NCI-H2171 treated with DMSO at 0.1 percent for 48 hours (cell line): ENCODE results near the gene ADRA2A.

Source experiments
- DNase-seq: peaks from one replicate; lab custom pipeline; 2025; lab: John Stamatoyannopoulos, UW

ADRA2A gene

DNA sequence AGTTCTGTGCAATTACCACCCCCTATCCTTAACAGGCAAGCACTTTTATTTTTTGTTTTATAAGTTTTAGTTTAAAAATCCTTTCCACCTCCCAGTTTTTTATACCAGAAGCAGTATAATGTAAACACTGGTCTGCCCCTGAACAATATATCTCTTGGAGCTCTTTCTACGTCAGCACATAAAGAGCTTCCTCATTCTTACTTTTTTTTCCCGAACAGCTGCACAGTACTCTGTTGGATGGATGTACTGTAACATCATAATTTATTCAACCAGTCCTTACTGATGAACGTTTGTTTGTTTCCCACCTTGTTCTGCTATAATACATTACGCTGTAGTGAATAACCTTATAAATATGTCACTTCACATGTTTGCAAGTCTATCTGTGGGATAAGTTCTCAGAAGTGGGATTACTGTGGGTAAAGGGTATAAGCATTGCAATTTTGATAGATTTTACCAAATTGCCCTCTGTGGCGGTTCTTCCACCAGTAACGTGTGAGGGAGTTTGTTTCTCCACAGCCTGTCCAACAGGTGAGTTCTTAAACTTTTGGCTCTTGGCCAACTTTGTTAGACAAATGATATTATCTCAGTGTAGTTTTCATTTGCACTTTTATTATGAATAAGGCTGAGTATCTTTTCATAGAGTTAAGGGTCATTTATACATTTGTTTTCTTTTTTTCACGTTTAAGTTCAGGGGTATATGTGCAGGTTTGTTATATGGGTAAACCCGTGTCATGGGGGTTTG is 32.8 kb downstream of the ADRA2A start:
- DNase-seq, result no peak

- DNase-seq, result no peak
Observed at GRCh38 chr10:111110771-111111170, 33.9 kb downstream of the ADRA2A start.

DNA sequence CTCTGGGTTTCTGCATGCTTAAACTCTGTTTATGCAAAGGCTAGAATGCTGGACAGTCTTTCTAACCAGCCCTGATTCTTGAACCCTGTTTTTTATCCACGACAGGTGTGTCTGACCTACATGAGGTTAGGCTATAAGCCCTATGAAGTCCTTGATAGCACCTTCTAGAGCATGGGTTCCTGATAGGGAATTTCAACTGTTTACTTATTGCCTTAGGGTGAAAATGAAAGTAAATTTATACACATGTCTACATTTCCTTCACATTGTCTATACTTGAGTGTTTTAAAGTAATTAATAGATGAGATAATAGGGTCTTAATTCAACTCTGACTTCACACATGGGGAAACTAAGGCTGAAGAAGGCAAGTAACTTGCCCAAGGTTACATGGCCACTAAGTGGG is 35.5 kb downstream of the ADRA2A start:
- DNase-seq, result no peak

- no peak for DNase-seq
Observed at GRCh38 chr10:111113238-111113960, 36.6 kb downstream of the ADRA2A start.

- no peak for DNase-seq
Observed at GRCh38 chr10:111113961-111114757, 37.3 kb downstream of the ADRA2A start.

DNA sequence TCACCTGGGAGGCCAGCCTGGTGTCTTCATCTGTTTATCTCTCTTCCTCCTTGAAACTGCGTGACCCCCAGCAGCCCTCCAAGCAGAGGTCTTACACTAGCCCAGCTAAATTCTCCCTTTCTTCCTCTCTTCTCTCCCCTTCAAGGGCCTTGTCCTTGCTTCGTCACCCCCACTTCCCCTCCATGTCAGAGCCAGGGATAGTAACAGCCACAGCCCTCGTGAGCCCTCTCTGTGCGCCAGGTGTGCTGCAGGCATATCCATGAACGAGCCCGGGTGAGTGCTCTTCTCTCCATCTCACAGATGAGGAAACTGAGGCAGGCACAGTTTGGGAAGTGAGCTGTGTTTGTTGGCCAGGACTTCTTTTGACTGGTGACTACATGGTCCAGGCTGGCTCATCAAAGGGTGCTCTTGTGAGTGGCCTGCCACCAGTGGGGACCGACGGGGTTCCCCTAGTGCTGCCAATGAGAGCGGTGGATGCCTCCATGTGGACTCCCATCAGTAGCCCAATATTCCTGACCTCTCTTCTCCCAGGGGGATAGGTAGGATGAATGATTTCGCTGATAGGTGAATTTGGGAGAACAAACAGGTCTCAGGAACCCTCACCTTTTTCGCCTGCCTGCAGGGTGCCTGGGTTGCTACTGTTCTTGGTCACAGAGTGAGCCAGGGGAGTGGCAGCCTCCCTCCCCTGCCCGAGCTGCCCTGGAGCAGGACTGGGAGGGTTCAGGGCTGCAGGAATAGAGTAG is 38.1 kb downstream of the ADRA2A start:
- no peak for DNase-seq

DNA sequence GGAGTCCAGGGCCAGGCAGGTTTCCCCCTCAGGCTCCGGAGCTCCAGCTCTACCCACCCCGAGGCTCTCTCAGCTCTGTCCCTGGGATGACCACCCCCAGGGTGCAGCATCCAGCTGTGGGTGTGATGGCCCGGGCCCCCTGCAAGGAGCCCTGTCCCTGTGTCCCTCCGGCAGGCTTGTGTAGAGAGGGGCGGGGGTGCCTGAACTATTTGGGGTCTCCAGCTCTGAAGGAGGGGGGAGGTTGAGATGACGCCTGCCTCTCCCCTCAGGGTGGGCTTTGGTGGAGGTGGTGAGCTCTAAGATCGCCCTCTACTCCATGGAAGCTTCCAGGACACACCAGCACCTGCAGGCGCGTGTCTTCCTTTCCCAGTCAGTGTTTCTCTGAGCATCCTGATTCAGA is 39.4 kb downstream of the ADRA2A start:
- DNase-seq, result no peak

DNA sequence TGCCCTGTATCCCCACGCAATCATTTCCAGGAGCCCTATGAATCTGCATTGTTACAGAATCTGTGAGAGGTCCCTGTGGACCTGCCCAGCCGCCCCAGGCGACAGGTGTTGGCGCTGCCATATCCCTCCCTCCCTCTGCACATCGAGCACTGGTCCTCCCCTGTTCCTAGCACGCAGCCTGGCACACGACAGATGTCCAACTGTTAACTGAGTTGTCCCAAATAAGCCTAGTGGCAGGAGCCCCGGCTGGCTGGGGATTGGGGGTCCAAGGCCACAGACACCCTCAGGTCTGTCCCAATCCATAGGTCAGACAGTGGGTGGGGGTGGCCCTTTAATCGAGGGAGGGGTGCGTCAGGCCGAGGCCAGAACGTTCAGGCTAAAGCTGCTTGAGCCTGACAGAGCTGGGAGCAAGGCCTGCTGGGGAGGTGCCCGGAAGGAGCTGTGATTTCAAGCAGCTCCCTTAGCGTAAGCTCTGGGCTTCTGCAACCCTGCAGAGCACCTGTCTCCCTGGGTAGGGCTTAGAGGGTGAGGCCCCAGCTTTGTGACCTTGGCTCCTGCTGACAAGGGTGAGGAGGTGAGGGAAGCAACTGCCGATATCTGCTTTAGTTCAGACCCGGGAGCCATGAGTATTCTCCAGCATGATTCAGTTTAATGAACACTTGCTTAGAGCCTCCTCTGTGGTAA is 40.1 kb downstream of the ADRA2A start:
- no peak for DNase-seq

DNA sequence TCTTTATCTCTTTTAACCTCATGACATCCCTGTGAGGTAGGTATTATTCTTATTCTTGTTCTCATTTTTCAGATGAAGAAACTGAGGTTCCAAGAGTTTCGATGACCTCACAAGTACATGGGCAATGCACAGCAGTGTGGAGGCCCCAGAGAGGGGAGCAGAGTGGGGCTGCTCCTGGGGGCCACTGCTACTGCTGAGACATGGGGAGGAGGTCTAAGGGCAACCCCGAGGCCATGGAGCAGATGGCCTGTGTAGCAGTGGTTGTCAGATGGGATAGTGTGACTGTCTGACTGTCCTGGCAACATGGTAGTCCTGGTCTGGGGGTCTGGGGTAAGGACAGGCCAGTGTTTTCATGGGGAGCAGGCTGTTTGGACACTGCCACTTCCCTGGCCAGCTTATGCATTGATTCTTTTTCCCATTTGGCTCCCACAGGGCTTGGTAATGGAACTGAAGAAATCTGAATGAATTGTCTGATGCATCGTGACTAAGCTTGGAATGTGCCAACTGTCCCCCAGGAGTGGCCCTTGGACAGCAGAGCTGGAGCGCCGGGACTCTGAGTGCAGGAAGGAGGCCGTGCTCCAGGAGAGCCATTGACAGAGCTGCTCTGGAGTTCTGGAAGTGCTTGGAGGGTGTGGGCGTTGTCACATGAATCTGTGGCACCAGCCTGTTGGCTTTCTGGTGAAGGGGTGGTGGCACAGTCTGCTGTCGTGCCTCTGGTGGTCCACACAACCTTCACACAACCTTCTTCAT is 40.9 kb downstream of the ADRA2A start:
- DNase-seq, result no peak

DNA sequence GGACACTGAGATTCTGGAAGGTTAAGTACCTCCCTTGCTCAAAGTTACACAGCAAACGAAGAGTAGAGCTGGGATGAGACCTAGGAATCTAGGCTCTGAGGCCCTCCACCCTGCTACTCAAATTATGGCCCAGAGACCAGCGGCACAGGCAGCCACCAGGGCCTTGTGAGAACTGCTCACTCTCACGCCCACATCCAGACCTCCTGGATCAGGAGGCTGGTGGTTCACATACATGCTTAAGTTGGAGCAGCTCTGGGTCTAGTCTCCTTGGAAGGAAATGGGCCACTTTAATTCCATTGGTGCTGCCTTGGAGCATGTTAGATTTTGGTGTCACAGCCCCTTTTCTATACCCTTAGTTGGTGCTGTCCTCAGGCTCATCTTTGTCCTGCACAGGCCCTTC is 41.9 kb downstream of the ADRA2A start:
- DNase-seq, result no peak

- no peak for DNase-seq
Observed at GRCh38 chr10:111119637-111120036, 42.8 kb downstream of the ADRA2A start.

DNA sequence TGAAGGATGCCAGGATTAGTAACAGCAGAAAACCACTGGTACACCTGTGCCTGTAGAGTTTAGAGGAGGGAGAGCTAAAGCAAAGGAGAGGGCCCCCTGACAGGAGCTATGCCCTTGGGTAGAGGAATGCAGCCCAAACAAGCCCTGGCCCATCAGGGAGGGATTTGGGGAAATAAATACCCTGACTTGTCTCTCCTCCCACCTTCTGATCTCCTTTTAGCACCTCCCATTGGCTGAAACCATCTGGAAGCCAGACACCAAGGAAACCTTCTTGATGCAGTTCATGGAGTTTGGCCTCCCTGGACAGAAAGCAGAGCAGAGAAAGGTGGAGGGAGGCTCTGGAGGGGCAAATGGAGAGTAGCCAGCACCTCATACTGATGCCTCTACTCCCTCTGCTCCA is 45.3 kb downstream of the ADRA2A start:
- no peak for DNase-seq

DNA sequence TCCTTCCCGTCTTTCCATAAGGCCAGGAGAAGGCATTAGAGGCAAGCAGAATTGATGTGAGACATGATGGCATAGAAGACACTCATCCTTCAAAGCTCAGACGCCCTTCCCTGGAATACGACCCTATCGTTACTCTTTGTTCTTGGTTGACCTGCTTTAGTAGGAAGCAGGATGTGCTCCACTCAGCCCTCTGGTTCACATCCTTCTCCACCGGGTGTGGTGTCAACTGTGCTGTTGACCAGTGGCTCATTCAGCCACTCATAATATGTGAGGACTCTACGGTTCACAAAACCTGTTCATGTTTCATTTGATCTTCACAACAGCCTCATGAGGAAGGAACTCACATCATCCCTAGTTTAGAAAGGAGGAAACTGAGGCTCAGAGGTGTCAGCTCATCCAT is 47.1 kb downstream of the ADRA2A start:
- DNase-seq, result no peak

DNA sequence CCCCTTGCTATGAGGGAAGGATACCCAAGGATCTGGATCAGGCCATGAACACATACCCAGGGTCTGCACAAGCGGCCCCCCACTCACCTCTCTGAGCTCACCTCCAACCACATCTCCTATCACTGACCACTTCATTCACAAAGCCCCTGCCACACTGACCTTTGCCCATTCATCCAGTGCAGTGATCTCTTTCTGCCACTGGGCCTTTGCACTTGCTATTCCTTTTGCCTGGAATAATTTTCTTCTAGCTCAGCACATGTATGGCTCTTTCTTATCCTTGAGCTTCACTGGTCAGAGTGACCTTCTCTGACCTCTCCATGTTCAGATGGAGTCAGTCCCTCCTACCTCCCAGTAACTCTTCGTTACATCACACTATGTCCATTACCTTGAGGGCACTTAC is 48.3 kb downstream of the ADRA2A start:
- DNase-seq, result no peak

DNA sequence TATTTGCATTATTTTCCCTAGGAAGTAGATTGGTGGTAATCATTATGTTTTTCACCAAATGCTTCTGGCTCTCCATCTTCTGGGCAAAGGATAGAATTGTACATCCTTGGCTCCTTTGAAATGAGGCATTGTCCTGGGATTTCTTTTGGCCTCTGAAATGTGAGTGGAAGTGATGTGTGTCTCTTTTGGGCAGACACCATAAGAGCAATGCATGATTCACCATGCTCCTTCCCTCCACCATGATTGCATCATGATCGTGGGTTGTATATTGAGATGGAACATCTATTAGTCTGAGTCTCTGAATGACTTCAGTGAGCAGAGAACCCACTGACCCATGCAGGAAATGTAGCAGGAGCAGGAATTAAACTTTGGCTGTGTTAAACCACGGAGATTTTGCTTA is 49.2 kb downstream of the ADRA2A start:
- no peak for DNase-seq

DNA sequence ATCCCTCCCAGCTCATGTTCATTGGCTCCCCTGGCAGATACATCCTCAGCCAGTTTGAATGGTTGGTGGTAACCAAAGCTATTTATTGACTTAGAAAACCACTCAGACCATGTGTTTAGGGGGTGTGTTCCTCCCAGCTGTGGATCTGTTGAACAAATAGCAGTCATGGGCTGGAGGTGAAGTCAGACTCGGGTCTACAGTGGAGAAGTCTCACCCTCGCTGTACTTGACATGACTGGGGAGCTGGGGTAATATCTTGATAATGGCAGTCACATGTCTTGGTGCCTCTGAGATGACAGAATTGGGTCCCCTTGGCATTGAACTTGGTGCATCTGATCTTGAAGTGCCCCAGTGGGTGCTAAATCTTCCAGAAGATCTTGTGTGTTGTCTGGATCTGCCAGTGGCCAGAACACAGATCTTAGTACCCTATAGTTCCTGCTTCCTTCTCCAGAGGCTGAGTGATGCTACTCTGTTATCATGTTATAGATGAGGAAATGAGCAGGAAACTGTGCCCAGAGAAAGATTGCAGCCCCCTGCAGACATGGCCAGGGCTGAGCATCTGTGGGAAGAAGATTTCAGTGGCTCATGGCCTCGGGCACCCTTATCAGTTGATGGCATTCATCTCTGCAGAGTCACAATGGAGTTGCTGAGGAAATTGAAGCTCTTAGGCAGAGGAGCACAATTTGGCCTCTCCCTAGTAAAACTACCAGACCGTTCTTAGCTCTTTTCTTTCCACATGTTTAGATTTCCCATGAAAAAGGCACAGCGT is 50.4 kb downstream of the ADRA2A start:
- DNase-seq, result no peak

- DNase-seq, result no peak
Observed at GRCh38 chr10:111128331-111129180, 51.7 kb downstream of the ADRA2A start.

GRCh38 chr10:111129363-111129762 is 52.5 kb downstream of the ADRA2A start:
- DNase-seq, result no peak

DNA sequence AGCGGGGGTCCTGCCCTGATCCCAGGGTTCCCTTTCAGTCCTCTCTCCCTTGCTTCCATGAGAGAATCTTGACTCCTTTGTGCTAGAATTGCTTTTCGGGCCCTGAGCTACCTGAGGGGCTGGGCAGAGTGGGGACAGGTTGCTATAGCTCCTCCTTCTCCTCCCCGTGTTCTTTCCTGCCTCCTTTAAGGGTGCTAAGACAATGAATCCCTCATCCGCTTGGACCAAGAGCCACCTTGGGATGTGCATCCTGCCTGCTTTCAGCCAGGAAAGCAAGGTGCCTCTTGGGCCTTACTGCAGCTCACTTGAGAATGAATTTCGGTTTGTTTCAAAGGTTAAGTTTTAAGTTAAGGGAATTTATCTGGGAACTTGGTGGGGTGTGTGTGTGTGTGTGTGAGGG is 53.6 kb downstream of the ADRA2A start:
- no peak for DNase-seq
